NCI-H82 (cell line): ENCODE data around the gene ZNF396.

ENCODE experiments used
- DNase-seq: peaks from one replicate; lab custom pipeline; 2025; lab: John Stamatoyannopoulos, UW

Gene ZNF396

DNA sequence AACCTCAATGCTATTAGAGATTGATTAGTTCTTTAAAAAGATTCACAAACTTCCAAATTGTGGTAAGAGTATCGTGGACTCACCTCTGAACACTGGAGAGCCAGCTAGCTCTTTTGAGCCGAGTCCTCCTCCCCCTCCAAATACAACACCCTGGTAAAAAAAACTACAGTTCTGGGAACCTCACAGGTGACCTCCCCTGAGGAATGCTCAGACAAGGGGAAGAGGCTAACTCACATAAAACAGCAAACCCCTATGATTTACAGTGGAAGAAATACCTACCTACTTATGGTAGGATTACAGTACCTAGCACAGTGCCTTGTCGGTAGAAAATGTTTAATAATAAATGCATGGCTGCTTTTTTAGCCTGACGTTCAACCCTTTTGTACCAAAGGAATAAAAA is 41.3 kb downstream of the ZNF396 start:
- no peak for DNase-seq

DNA sequence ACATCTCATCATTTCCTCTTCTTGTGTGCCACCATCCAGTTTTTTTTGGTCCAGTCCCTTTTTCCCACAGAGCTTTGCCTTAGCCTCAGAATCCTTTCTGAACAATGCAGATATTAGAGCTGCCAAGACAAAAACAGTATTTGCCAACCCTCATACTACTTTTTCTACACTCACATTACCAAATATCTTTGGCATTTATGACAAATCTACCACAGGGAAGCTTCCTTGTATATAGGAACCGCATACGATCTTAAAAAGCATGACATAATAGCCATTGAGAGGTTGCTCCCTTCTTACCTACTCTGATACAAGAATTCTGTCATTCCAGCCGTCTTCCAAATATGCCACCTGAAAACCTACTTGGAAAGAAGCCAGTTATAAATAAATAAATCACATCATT is 42.3 kb downstream of the ZNF396 start:
- no peak for DNase-seq

DNA sequence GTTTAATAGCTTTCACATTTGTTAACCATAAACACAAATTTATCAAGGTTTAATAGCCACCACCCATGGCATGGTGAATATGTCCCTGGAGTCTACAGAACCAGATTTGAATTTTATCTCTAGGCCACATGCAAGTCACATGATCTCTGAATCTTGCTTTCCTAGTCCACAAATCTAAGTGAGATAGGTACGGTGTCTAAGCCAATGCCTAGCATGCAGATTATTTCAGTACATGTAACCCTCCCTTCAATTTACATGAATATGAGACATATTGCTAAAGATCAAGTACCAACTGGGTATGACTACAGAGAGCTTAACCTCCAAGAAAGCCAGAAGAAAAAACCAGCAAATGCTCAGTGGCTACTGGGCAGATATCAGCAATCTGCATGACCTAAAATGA is 42.9 kb downstream of the ZNF396 start:
- no peak for DNase-seq

DNA sequence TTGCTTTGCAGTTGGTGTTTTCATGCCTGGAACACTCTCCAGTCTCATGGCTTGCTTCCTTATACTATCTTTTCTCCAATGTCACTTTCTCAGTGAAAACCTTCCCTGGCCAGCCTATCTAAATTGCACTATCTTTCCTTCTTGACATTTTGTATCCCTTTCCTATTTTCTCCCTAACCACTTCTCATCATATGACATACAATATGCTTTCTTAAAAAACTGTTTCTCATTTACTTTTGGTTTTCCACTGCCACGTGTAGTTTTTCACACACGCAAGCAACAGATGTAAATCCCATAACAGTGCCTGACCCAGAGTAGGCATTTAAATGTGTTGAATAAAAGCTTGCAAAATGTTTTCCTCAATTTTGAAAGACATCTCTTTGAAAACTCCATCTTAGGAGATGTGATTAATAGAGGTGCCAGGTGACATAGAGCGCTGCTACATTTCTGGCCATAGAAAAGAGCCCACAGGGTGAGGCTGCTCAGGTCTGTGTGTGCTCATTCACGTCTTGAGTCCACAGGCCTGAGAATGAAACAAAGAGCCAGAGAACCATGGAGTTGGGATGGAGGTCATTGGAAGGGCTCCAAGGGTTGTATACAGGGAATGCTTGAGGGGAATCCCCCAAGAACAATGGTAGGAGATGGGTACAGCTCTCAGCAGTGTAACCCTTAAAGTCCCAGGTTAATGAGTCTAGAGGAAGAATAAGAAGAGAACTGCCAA is 45.6 kb downstream of the ZNF396 start:
- no peak for DNase-seq

DNA sequence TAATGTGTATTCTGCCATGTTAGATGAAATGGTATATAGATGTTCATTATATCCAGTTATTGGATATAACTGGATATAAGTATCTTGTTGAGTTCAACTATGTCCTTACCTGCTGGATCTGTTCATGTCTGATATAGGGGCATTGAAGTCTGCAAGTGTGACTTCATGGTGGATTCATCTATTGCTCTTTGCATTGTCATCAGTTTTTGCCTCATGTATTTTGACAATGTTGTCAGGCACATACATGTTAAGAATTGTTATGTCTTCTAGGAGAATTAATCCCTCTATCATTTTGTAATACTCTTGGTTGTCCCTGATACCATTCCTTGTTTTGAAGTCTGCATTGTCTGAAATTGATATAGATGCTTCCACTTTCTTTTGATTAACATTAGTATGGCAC is 48.3 kb downstream of the ZNF396 start:
- DNase-seq, result no peak

DNA sequence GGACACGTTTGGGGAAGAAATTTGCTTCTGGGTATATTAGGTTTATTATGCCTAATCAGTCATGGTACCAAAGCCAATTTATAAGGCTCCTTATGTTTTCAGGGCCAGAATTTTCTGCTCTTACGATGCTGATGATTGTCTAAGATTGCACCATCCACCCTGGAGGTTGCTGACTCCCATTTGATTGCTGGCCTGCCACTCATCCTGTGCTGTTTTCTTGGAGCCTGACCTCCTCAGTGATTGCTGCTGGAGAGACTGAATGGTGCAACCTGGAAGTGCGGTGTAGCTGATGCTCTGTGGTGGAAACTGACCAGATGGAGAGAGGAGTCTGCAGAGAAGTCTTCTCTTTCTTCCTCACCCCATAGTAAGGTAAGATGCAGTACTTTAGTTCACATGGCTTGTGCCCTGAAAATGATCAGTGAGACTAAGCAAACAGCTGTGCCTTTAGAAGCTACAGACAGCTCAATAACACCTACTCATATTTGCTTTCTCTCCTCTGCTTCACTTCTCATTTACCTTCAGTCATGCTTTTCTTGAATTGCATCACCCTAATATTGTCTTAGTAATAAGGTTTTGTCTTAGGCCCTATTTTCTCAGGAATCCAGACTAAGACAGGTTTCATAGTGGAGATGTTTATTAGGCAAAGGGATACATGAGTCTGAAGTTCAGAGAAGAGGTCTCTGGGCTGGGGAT is 50.3 kb downstream of the ZNF396 start:
- DNase-seq, result no peak

DNA sequence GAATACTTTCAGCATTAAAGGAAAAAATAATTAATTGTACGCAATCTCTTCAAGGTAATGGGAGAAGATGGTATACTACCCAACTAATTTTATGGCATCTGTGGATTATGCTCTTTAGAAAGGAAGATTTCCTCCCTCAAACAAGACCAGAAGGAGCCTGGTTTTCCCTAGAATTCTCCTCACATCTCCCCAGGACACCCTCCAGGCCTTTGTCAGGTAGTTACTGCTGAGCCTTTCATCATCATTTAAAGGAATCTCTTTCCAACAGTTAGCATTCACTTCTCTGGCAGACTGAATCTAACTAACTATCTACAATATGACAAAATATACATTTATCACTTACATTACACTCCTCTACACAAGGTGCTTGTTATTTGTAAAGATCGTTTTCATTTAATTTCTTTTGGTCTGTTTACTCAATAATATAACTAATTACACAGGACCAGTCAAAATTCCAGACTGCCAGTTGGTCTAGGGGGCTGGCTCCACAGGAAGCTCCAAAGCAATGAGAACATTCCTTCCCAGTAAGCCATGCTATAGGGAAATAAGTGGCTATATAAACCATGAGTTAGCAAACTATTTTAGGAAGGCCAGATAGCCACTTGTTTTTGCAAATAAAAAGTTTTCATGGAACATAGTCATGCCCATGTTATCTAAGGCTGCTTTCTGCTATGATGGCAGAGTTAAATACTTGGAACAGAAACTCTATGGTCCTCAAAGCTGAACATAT is 52.0 kb downstream of the ZNF396 start:
- DNase-seq, result no peak

DNA sequence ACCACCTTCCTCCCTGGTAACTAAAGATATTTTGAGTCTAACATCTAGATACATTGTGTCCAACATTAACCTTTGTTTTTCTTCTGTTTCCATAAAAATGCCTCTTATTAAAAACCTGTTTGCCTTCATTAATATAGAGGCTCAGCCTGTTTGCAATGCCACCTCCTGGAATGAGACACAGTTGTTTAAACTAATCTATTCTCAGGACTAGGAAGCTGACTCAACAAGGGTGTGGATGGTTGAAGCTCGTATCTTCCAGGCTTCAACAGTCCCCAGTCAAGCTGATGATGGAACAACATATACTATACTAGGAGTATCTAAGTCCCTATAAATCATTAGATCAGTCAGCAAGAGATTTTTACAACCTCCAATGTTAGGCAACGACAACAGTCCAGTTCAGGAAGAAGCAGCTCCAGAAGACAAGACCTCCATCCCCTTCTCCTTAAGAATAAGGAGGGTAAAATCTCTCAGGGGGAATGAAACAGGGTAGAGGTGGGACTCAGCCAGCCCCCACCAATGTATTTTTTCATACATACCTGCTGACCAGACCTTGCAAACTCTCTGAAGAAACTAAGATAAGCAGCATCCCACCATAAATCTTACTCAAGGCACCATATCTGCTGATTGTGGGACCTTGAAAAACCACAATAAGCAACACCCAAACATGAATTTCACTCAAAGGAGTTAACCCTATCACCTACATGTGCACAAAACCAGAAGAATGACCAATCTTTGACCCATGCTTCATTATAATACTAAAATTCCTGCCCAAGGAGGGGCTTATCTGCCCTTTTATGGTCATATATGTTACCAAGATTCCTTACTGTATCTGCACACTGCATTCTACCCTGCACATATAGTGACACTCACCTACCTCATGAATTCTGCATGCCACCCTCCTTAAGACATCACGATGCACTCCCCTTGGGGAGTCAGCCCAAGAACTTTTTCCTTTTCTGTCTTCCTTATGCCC is 54.4 kb downstream of the ZNF396 start:
- no peak for DNase-seq
